GM12878 (cell line): ENCODE measurements around the gene NR2F1-AS1. TPM values are rescaled to one million over a fixed set of nuclear protein-coding genes. Genes with fewer than 3 reads are reported as not detected.
"Not testable (repeated sequence)": the region's sequence is repeated elsewhere in the genome, so short reads cannot be mapped to it uniquely, and the experiment has no call there.

Experiments
- ATAC-seq: fragments of 200-7000 bp; cut with Tn5 transposase; 3 replicates; pipeline ENCODE4 v1.9.1; 2020; ENCODE audit warnings: mild to moderate bottlenecking, moderate library complexity
- BruUV-seq: library from RNA; stranded (reverse); fragments of 400-500 nt; replicated peaks from 2 replicates; lab custom pipeline; 2021; lab: Mats Ljungman, UMichigan
- CTCF ChIA-PET: fragments of 300-600 bp; sonication (Branson Sonifier 250); formaldehyde crosslinking; extraction: SDS; loops from one replicate; lab custom pipeline; 2021; ENCODE audit warnings: inconsistent platforms; lab: Yijun Ruan, JAX
- POLR2A ChIA-PET: fragments of 350-600 bp; formaldehyde crosslinking; extraction: SDS; loops from one replicate; lab custom pipeline; 2021; ENCODE audit warnings: inconsistent platforms; lab: Charles Lee
- RAD21 ChIA-PET: fragments of 300-600 bp; sonication (Branson Sonifier 250); formaldehyde crosslinking; loops from one replicate; lab custom pipeline; 2023; ENCODE audit warnings: antibody characterized with exemption; ENCODE audit not compliant: unreplicated experiment; lab: Charles Lee
- SMC1A ChIA-PET: fragments of 300-600 bp; sonication (Branson Sonifier 250); formaldehyde crosslinking; loops from one replicate; lab custom pipeline; 2023; ENCODE audit not compliant: unreplicated experiment, uncharacterized antibody; lab: Charles Lee
- DNase-seq: peaks from one replicate; pipeline ENCODE4 v3.0.0-alpha.2; 2011; ENCODE audit warnings: low read depth, low spot score
- FAIRE-seq: peaks from 3 replicates; lab custom pipeline; 2011; peaks lifted over from hg19 to GRCh38; lab: Jason Lieb, UNC
- H2AFZ ChIP-seq: 2 replicates; pipeline ENCODE4 v1.6.0; 2011; ENCODE audit warnings: low read depth, low read length, control low read depth; ENCODE audit not compliant: control insufficient read depth
- H3K27ac ChIP-seq: 2 replicates; pipeline ENCODE4 v1.5.1; 2011; ENCODE audit warnings: control low read depth; ENCODE audit not compliant: control insufficient read depth, insufficient read depth
- H3K27me3 ChIP-seq, 2 experiments: replicated peaks in 1 of 2; 2 replicates each; pipeline versions ENCODE4 v1.6.0 to v1.6.1; 2011; ENCODE audit warnings: low read length in 1 of 2; ENCODE audit not compliant: control insufficient read depth in 2 of 2, insufficient read depth in 2 of 2
- H3K36me3 ChIP-seq, 2 experiments: 2 replicates each; pipeline ENCODE4 v1.5.1; 2011; ENCODE audit warnings: low read length in 1 of 2; ENCODE audit not compliant: control insufficient read depth in 2 of 2, insufficient read depth in 2 of 2
- H3K4me1 ChIP-seq: 2 replicates; pipeline ENCODE4 v1.6.1; 2011; ENCODE audit warnings: mild to moderate bottlenecking, low read length, moderate library complexity, mixed read lengths; ENCODE audit not compliant: control insufficient read depth, insufficient read depth
- H3K4me2 ChIP-seq: 2 replicates; pipeline ENCODE4 v1.6.0; 2011; ENCODE audit warnings: control low read depth; ENCODE audit not compliant: control insufficient read depth, insufficient read depth
- H3K4me3 ChIP-seq: fragments of 200-600 bp; sonication (generic); 2 replicates; pipeline ENCODE4 v1.5.1; 2016
- H3K79me2 ChIP-seq: 2 replicates; pipeline ENCODE4 v1.6.0; 2011; ENCODE audit warnings: low read length; ENCODE audit not compliant: control insufficient read depth, insufficient read depth
- H3K9ac ChIP-seq: 2 replicates; pipeline ENCODE4 v1.8.0; 2011; ENCODE audit warnings: low read length, control low read depth, mixed read lengths; ENCODE audit not compliant: control insufficient read depth, insufficient read depth
- H3K9me3 ChIP-seq: replicated peaks from 3 replicates; pipeline ENCODE4 v1.5.1; 2011; ENCODE audit warnings: mild to moderate bottlenecking, low read length; ENCODE audit not compliant: control insufficient read depth, insufficient read depth
- H4K20me1 ChIP-seq: 2 replicates; pipeline ENCODE4 v1.6.0; 2011; ENCODE audit not compliant: control insufficient read depth, insufficient read depth
- POLR2A ChIP-seq: IDR thresholded peaks from 2 replicates; pipeline ENCODE4 v1.6.1; 2011; ENCODE audit warnings: low read depth, mild to moderate bottlenecking, low read length
- WGBS: methylation state at CpG from one replicate; pipeline ENCODE4 v1.1.6; 2016; ENCODE audit warnings: low lambda C conversion rate; ENCODE audit not compliant: insufficient replicate concordance, insufficient coverage; ENCODE audit errors: missing lambda C conversion rate; 5-methylcytosine and 5-hydroxymethylcytosine counted together
- in situ Hi-C: fragments of 300-500 bp; cut with MboI; formaldehyde crosslinking; loops from 9 replicates; pipeline ENCODE4 v1.14.3; 2018; ENCODE audit warnings: mixed read lengths
- intact Hi-C: fragments of 100-400 bp; cut with micrococcal nuclease; formaldehyde crosslinking; loops from one replicate; pipeline ENCODE4 v1.14.2; 2022; ENCODE audit not compliant: unreplicated experiment
- polyA plus RNA-seq, 11 experiments: library from polyadenylated mRNA; depleted of rRNA in 4 of 11; unstranded in 6 of 11; stranded (reverse) in 5 of 11; fragments of >200 nt; fragmentation: Nextera tagmentation in 4 of 11; fragmentation: Illumina TruSeq in 1 of 11; extraction: Ambion mirVana in 4 of 11; extraction: Trizol in 1 of 11; gene quantifications; 1 replicate in 1 of 11; 2 replicates in 10 of 11; pipeline versions ENCODE4 v1.2.1 to v1.2.3, GENCODE V29; 2011 to 2016; ENCODE audit warnings: inconsistent platforms in 2 of 11, missing spikeins in 2 of 11, low read depth in 1 of 11
- total RNA-seq, 4 experiments: library from RNA; depleted of rRNA in 3 of 4; stranded (reverse); fragments of >200 nt in 3 of 4; fragmentation: Illumina TruSeq in 1 of 4; extraction: Trizol in 1 of 4; gene quantifications; 2 replicates each; pipeline versions ENCODE4 v1.2.1 to v1.2.3, GENCODE V29; 2013 to 2021

The NR2F1-AS1 gene
- total and polyA plus RNA-seq, 10 of the 15 experiments (the other 5 are each of a cell fraction or from before 2014, with no cell fraction given): 0.11 to 0.85 (median 0.27) TPM

- Histone ChIP-seq H3K79me2 (no peaks in the 10 kb centered on the region), H3K9ac (no peak overlapping the region), H3K9me3 (no peaks in the 10 kb centered on the region), H3K27me3 (no peaks in the 10 kb centered on the region), H3K36me3 (no peaks in the 10 kb centered on the region), H3K4me3 (no peak overlapping the region), H3K4me1 (no peaks in the 10 kb centered on the region), H2AFZ (no peak overlapping the region), H3K27ac (no peak overlapping the region), H4K20me1 (no peaks in the 10 kb centered on the region), H3K4me2 (no peak overlapping the region)
- ChIA-PET POLR2A (no interaction called here), SMC1A (interaction anchor here (0.8 to 1.6 kb wide), 2 partner anchors 13 to 56 kb away, joined by 3 to 4 read pairs; no protein-coding TSS in a partner anchor), CTCF (interaction anchor here (1.2 kb wide), 1 partner anchor 8 kb away, joined by 3 read pairs; no protein-coding TSS in a partner anchor), RAD21 (interaction anchor here (0.9 to 1.4 kb wide), 3 partner anchors 291 to 295 kb away, joined by 3 to 7 read pairs (median 4); no protein-coding TSS in a partner anchor)
- BruUV-seq: no TSS peak
- in situ Hi-C loops (no loop called here), intact Hi-C loops (no loop called here)
- ATAC-seq (no peak), DNase-seq (no peak), FAIRE-seq (no peak)
- 10% methylated on average over 2 of the region's 2 CpGs for WGBS
- TF ChIP-seq POLR2A: no peak
Measured at GRCh38 chr5:93510626-93511380, 70.2 kb downstream of the NR2F1-AS1 start.

- H4K20me1 ChIP-seq, intact Hi-C loops, FAIRE-seq, H3K4me3 ChIP-seq, H3K9ac ChIP-seq, BruUV-seq, ATAC-seq, H3K36me3 ChIP-seq, H3K4me1 ChIP-seq, H3K27me3 ChIP-seq, H3K9me3 ChIP-seq, CTCF ChIA-PET, H2AFZ ChIP-seq, in situ Hi-C loops, SMC1A ChIA-PET, POLR2A ChIA-PET, DNase-seq, H3K27ac ChIP-seq, H3K4me2 ChIP-seq, H3K79me2 ChIP-seq, RAD21 ChIA-PET: not testable (repeated sequence)
- WGBS: 11% methylated on average over 3 of the region's 3 CpGs
Measured at GRCh38 chr5:93505553-93505952, 75.5 kb downstream of the NR2F1-AS1 start.
